Fibroblast of lung (primary cell): ENCODE data around the gene RFX2. TPM values are rescaled to one million over a fixed set of nuclear protein-coding genes. Genes with fewer than 3 reads are reported as not detected.
"Not testable (repeated sequence)": the region's sequence is repeated elsewhere in the genome, so short reads cannot be mapped to it uniquely, and the experiment has no call there.

Source experiments
- DNase-seq, 2 donors: peaks; one replicate each; pipeline versions ENCODE4 v3.0.0 to v3.0.0-alpha.2; 2010; ENCODE audit warnings: low read depth in 2 of 2
- H2AFZ ChIP-seq: 2 replicates; pipeline ENCODE4 v1.5.1; 2012; ENCODE audit warnings: low read length, control low read depth, inconsistent platforms
- H3K27ac ChIP-seq: 2 replicates; pipeline ENCODE4 v1.5.1; 2011; ENCODE audit warnings: low read length, control low read depth; ENCODE audit not compliant: insufficient read depth
- H3K27me3 ChIP-seq: 2 replicates; pipeline ENCODE4 v1.5.1; 2011; ENCODE audit warnings: mild to moderate bottlenecking, low read length; ENCODE audit not compliant: control insufficient read depth, insufficient read depth
- H3K36me3 ChIP-seq: 2 replicates; pipeline ENCODE4 v1.5.1; 2011; ENCODE audit warnings: low read length; ENCODE audit not compliant: control insufficient read depth, insufficient read depth
- H3K4me1 ChIP-seq: 2 replicates; pipeline ENCODE4 v1.5.1; 2011; ENCODE audit warnings: low read length; ENCODE audit not compliant: control insufficient read depth, insufficient read depth; ENCODE audit errors: extremely low read depth
- H3K4me2 ChIP-seq: 2 replicates; pipeline ENCODE4 v1.5.1; 2011; ENCODE audit warnings: low read length, control low read depth; ENCODE audit not compliant: insufficient read depth; ENCODE audit errors: extremely low read depth
- H3K4me3 ChIP-seq, 4 experiments: fragments of 200-600 bp in 1 of 4; sonication (generic) in 1 of 4; replicated peaks in 1 of 4; 2 replicates each; pipeline ENCODE4 v1.5.1; 2011 to 2016; ENCODE audit warnings: low read length in 4 of 4, low read depth in 3 of 4, mild to moderate bottlenecking in 3 of 4, control low read depth in 2 of 4, inconsistent platforms in 1 of 4, mixed read lengths in 1 of 4; ENCODE audit not compliant: insufficient read depth in 1 of 4; ENCODE audit errors: control extremely low read depth in 1 of 4
- H3K79me2 ChIP-seq: 2 replicates; pipeline ENCODE4 v1.5.1; 2012; ENCODE audit warnings: mild to moderate bottlenecking, low read length, inconsistent platforms; ENCODE audit not compliant: control insufficient read depth, insufficient read depth
- H3K9ac ChIP-seq: 2 replicates; pipeline ENCODE4 v1.5.1; 2011; ENCODE audit warnings: mild to moderate bottlenecking, low read length, control low read depth; ENCODE audit not compliant: insufficient read depth
- H3K9me3 ChIP-seq: 2 replicates; pipeline ENCODE4 v1.5.1; 2012; ENCODE audit warnings: low read depth, low read length; ENCODE audit not compliant: control insufficient read depth, insufficient read depth
- H4K20me1 ChIP-seq: 2 replicates; pipeline ENCODE4 v1.5.1; 2011; ENCODE audit warnings: low read length; ENCODE audit not compliant: control insufficient read depth, insufficient read depth; ENCODE audit errors: extremely low read depth
- EZH2 ChIP-seq: IDR thresholded peaks from 2 replicates; pipeline ENCODE4 v1.5.1; 2012; ENCODE audit warnings: low read length, control low read depth, mild to moderate bottlenecking; ENCODE audit errors: missing control alignments
- polyA plus RNA-seq, 2 donors: library from polyadenylated mRNA; depleted of rRNA in 1 of 2; stranded (reverse) in 1 of 2; unstranded in 1 of 2; fragments of >200 nt; gene quantifications; 2 replicates each; pipeline ENCODE4 v1.2.1, GENCODE V29; 2011 to 2012; ENCODE audit warnings: missing spikeins in 1 of 2
- total RNA-seq: library from RNA; depleted of rRNA; stranded (reverse); fragments of >200 nt; gene quantifications from 2 replicates; pipeline ENCODE4 v1.2.1, GENCODE V29; 2014
- TF ChIP-seq, protein P1 (sequence below), 2 donors: IDR thresholded peaks in 1 of 2; conservative IDR thresholded peaks in 1 of 2; 1 replicate in 1 of 2; 2 replicates in 1 of 2; pipeline ENCODE4 v1.5.1; 2011 to 2012; ENCODE audit warnings: low read length in 2 of 2, control low read depth in 1 of 2, inconsistent platforms in 1 of 2, low read depth in 1 of 2, mild to moderate bottlenecking in 1 of 2

Gene RFX2
- total and polyA plus RNA-seq, 2 donors (not counting 1 experiment from before 2014, with no cell fraction given): 2.5 to 9.6 TPM

DNA sequence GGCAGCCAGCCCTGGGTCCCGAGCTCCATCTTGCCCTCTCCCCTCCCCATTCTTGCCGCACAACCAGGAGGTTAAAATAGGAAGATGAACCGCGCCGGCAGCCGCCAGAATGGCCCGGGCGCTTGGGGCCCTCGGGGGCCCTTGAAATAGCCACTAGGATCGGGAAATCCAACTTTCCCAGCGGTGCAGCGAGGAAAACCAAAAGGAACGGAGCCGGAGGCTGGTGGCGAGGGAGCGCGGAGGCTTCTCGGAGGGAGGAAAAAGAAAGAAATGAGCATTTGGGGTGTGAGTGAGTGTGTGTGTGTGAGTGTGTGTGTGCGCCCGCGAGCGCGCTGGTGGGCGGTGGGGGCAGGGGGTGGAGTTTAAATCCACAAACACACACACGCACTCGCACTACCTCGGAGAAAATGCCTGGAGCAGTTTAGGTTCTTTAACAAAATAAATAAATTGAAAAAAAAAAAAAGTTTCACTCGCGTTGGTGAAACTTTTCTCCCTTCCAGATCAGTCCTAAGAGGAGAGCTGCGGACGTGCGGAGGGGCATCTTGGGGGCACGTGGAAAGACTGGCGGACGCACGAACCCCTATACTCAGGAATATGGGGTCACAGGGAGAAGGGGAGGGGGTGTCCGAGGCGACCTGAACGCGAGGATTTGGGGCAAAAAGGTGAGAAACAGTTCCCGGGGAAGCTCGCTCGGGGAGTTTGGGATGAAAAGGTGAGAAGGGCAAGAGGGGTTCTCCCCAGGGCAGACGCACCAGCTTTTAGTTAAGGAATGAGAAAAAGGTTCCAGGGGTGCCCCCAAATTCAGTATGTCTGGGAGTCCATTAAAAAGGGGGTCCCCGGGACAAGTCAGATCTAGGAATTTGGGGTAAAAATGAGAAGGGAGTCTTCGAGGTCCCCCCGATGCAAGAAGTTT lies 1.3 kb downstream of the RFX2 start:
- no peaks in the 10 kb centered on the region for H3K9me3 ChIP-seq
- peak overlapping the region; percentile 85 for H3K4me2 ChIP-seq
- peak; percentile 69 to 75 for DNase-seq
- peak overlapping the region; percentile 50 to 74 (median 64) for H3K4me3 ChIP-seq
- H4K20me1 ChIP-seq: no peaks in the 10 kb centered on the region
- H3K36me3 ChIP-seq: no peaks in the 10 kb centered on the region
- no peak overlapping the region for H2AFZ ChIP-seq
- TF ChIP-seq, protein P1, sequence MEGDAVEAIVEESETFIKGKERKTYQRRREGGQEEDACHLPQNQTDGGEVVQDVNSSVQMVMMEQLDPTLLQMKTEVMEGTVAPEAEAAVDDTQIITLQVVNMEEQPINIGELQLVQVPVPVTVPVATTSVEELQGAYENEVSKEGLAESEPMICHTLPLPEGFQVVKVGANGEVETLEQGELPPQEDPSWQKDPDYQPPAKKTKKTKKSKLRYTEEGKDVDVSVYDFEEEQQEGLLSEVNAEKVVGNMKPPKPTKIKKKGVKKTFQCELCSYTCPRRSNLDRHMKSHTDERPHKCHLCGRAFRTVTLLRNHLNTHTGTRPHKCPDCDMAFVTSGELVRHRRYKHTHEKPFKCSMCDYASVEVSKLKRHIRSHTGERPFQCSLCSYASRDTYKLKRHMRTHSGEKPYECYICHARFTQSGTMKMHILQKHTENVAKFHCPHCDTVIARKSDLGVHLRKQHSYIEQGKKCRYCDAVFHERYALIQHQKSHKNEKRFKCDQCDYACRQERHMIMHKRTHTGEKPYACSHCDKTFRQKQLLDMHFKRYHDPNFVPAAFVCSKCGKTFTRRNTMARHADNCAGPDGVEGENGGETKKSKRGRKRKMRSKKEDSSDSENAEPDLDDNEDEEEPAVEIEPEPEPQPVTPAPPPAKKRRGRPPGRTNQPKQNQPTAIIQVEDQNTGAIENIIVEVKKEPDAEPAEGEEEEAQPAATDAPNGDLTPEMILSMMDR (conservative IDR thresholded peaks at IDR 0.05 in 1 of 2, IDR thresholded peaks at IDR 0.05 in 1 of 2; ENCODE audit: low read depth in 1 of 2, low read length in 2 of 2): no peak
- no peak for TF ChIP-seq EZH2
- peak overlapping the region; percentile 71 for H3K9ac ChIP-seq
- peak overlapping the region; percentile 69 for H3K27ac ChIP-seq
- H3K27me3 ChIP-seq: no peaks in the 10 kb centered on the region
- no peaks in the 10 kb centered on the region for H3K79me2 ChIP-seq
- H3K4me1 ChIP-seq: peaks cover 6% of the 10 kb centered on the region

DNA sequence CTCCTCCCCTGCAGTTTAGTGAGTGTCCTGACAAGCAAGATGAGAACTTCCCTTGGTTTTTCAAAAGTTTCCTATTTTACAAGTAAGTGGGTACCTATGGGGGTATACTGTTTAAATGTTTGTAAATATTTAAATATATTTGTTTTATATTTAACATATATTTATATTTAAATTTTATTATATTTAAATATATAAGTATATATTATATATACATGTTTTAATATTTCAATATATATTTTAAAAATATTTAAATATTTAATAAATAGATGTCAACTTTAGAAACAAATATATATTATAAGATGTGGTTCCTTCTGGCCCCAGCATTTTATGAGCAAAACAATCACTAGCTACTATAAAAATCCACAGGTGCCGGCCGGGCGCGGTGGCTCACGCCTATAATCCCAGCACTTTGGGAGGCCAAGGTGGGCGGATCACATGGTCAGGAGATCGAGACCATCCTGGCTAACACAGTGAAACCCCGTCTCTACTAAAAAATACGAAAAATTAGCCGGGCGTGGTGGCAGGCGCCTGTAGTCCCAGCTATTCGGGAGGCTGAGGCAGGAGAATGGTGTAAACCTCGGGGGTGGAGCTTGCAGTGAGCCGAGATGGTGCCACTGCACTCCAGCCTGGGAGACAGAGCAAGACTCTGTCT lies 3.5 kb downstream of the RFX2 start:
- not testable (repeated sequence) for DNase-seq, H3K79me2 ChIP-seq, H3K27ac ChIP-seq, H3K36me3 ChIP-seq, H3K27me3 ChIP-seq, H4K20me1 ChIP-seq, H3K9ac ChIP-seq, H2AFZ ChIP-seq, H3K4me2 ChIP-seq, H3K4me3 ChIP-seq, H3K9me3 ChIP-seq
- peaks cover 13% of the 10 kb centered on the region for H3K4me1 ChIP-seq

DNA sequence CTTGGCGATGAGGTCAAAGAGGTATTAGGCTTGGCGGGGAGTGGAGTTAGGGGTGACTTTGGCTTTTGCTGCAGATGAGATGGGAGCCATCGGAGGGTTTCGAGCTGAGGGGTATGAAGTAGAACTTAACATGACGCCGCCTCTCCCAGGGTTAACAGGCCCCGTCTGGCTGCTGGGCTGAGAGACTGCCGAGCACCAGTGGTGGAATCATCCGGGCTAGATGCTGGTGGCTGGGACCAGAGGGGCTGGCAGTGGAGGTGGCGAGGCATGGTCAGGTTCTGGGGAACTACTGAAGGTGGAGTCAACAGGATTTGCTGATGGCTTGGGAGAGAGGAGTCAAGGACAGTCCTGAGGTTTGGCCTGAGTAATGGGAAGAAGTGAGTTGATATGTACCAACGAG lies 4.9 kb downstream of the RFX2 start:
- Histone ChIP-seq H3K27ac (no peak overlapping the region), H3K4me2 (no peak overlapping the region), H3K4me3 (no peak overlapping the region), H3K4me1 (peaks cover 13% of the 10 kb centered on the region), H2AFZ (no peak overlapping the region), H3K27me3 (no peaks in the 10 kb centered on the region), H4K20me1 (no peaks in the 10 kb centered on the region), H3K9ac (no peak overlapping the region), H3K9me3 (no peaks in the 10 kb centered on the region), H3K36me3 (no peaks in the 10 kb centered on the region), H3K79me2 (no peaks in the 10 kb centered on the region)
- DNase-seq: no peak
- no peak for TF ChIP-seq EZH2
- TF ChIP-seq, protein P1 (conservative IDR thresholded peaks at IDR 0.05 in 1 of 2, IDR thresholded peaks at IDR 0.05 in 1 of 2; ENCODE audit: low read depth in 1 of 2, low read length in 2 of 2): no peak
